ENCODE data around the gene SMIM7.

Gene SMIM7

GRCh38 chr19:16621165-16621800 lies 38.7 kb downstream of the SMIM7 start:
- no peak for DNase-seq (ENCODE audit: low read depth)

DNA sequence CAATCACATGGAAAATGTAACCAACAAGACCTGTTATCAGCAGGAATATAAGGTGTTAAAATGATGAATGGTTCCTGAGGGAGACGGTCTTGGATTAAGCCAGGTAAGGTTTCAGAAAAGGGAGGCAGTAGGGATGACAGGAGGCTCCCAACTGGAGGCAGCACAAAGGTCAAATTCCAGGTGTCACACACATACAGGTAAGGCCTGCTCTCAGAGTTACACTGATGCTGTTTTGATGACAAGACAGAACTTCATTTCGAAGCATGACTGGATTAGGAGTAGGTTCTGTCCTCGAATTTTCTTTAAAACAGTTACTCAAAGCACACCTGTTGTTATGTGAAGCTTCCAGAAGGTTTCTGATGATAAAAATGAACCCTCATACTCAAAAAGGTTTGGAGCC lies 39.4 kb downstream of the SMIM7 start:
- DNase-seq (ENCODE audit: low read depth): no peak

DNA sequence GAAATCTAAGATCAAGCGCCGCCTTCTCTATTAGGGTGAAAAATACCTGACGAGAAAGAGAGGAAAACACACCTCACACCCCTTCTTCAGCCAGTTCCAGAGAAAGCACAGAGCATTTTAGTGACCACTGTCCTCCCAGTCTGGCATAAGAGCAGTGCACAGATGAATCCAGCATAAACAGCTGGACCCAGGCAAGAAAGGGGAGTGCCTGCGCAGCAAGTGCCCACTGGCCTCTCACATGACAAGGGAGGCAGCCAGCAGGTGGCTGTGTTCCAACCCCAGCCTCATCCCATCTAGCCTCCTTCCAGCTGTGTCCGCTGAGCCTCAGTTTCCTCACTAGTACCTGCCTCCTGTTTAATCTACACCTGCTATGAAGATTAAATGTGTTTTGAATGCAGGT lies 39.9 kb downstream of the SMIM7 start:
- DNase-seq (ENCODE audit: low read depth): no peak

- DNase-seq (ENCODE audit: low read depth): no peak
These were observed 40.5 kb downstream of the SMIM7 start for GRCh38 chr19:16619457-16619856.

DNA sequence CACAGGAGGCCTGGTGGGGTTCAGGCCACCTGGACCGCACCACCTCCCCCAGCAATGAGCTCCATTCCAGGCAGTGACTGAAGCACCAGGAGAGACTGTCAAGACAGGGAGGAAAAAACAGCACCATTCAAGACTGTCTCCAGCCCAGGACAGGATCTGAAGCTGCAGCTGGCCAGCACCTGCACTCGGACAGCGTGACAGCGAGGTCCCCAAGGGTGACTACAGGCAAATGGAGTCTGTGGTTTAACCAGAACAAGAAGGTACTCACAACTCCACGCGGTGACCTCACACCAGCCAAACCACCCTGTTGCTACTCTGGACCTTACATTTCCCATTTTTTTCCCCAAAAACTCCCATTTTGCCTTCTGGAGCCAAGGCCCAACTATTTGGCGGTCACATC lies 41.7 kb downstream of the SMIM7 start:
- DNase-seq (ENCODE audit: low read depth): no peak

DNA sequence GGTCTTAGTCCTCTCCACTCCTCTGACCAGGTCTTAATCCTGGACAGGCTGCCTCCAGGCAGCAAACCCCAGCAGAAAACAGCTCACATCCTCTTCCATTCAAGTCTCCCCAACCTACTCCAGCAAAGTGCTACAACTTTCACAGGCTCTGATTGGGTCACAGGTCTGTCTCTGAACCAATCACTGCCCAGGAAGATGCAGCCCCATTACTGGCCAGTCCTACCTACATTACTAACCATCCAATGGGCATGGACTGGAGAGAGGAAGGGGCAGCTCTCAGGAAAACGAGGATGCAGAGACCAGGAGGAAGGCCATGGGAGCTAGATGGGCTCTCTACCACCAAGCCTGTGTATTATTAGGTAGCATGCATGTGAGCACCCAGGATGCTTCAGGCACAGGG lies 44.1 kb downstream of the SMIM7 start:
- DNase-seq (ENCODE audit: low read depth): no peak

DNA sequence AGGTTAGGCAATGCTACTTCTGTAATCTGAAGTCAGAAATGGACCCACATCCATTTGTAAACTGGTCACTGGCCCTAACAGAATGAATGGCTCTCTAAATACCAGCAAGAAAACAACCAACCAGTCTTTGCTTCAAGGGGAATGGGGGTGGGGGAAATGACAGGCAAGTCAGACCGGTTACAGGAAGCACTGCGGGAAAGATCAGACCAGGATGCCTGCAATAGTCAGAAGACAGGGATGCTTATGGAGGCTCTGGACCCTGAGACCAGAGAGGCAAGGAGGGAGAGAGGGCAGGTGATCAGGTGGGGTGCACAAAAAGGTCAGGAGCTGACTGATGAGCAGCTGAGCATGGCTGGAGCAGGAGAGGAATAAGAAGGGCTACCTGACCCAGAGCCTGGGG lies 45.0 kb downstream of the SMIM7 start:
- DNase-seq (ENCODE audit: low read depth): no peak

DNA sequence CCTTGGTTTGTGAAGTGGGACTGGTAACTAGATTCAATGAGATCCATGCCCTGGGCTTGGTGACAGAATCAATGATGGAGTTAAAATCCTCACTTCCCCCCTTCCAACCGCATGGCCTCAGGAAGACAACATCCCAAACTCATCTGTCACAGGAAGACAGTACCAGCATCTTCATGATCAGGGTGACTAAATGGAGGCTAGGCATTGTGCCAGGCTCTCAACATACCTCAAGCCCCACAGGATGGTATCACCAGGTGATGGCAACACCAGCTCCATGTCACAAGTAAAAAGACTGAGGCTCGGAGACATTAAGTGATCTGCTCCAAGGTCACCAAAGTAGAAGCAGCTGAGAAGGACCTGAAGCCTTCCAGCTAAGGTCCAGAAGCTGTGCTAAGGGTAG lies 46.1 kb downstream of the SMIM7 start:
- no peak for DNase-seq (ENCODE audit: low read depth)

GRCh38 chr19:16612636-16613035 lies 47.3 kb downstream of the SMIM7 start:
- no peak for DNase-seq (ENCODE audit: low read depth)

- DNase-seq (ENCODE audit: low read depth): no peak
These were observed 48.8 kb downstream of the SMIM7 start for GRCh38 chr19:16611121-16611520.

DNA sequence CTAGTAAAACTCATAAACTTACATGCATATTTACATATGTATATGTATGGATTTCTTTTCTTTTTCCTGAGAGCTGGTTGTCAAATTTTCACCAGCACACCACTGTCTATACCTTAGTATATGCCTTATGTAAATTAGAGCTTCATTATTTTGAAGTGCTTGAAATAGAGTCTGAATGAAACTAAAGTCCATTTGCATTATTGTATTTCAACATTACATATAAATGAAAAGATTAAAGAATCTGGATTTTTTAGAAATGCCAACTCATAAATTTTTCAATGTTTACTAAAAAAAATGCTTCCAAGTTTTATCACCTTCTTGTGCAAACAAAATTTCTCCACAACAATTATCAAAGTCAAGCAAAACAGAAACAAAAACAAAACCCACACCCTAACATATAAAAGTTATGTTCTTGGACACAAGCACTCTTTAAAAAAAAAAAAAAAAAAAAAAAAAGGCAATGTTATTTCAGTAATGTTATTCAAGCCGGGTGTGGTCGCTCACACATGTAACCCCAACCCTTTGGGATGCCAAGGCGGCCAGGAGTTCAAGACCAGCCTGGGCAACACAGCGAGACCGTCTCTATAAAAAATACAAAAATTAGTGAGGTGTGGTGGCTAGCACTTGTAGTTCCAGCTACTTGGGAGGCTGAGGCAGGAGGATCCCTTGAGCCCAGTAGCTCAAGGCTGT lies 50.3 kb downstream of the SMIM7 start:
- no peak for DNase-seq (ENCODE audit: low read depth)

GRCh38 chr19:16608290-16608739 lies 51.6 kb downstream of the SMIM7 start:
- DNase-seq (ENCODE audit: low read depth): no peak

DNA sequence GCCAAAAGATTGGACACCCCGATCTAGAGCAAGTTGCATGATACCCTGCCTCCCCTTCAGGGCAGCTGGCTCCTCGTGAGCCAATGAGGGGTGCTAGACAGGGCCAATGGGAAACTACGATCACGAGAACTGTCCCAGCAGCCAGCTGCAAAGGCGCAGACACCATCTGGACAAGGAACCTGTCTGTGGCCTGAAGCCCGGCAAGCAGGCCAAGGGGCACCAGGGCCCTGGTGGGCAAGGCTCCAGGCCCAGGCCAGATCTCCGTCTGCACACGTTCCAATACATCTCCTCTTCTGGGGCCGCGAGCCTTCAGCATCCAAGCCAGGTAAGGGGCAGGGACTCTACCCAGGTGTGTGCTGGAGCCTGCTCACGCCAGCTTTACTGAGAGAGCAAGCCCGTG lies 52.1 kb downstream of the SMIM7 start:
- no peak for DNase-seq (ENCODE audit: low read depth)

GRCh38 chr19:16605553-16605994 lies 54.4 kb downstream of the SMIM7 start:
- no peak for DNase-seq (ENCODE audit: low read depth)

GRCh38 chr19:16605115-16605514 lies 54.8 kb downstream of the SMIM7 start:
- no peak for DNase-seq (ENCODE audit: low read depth)

GRCh38 chr19:16604615-16605014 lies 55.3 kb downstream of the SMIM7 start:
- no peak for DNase-seq (ENCODE audit: low read depth)

DNA sequence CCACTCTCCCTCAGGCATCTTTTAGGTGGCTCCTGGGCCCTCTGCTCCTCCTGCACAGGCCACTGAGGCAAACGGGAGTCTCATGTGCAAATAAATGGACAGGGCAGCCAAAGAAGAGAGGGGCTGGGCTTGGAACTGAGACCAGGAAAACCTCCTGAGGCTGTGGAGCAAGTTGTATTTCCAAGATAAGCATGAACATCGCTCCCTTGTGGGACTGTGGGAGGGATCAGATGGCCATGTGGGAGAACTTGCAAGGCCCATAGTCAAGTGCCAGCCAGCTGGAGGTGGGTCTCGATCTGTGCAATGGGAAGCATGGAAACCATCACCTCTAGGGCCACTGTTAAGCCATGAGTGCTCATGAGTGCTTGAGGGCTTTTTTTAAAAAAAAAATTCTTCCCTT lies 56.9 kb downstream of the SMIM7 start:
- no peak for DNase-seq (ENCODE audit: low read depth)

DNA sequence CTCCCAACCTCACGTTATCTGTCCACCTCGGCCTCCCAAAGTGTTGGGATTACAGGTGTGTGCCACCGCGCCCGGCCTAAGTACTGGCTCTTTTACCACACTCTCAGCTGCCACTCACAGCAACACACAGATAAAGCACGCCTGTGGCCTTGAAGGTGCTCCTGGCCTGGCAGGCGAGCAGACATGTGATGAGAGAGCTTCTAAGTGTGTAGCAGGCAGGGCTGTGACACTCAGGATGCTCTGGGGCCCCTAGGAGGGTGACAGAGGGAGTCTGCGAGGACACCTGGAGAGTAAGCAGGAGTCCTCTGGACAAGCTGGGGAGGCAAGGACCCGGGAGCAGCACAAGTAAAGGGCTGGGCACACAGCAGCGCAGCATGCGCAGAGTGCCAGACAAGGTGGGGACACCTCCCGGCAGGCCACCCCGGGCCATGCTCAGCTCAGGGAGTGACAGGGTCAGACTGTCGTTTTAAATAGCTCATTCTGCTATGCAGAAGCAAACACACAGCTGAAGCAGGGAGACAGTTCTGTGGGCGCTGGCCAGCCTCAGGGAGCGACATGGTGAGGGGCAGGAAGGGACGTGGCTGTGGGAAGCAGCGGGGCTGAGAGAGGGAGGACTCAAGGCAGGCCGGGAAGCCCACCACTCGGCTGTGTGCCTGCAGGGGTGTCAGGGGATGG lies 58.4 kb downstream of the SMIM7 start:
- no peak for DNase-seq (ENCODE audit: low read depth)

GRCh38 chr19:16600824-16601223 lies 59.1 kb downstream of the SMIM7 start:
- DNase-seq (ENCODE audit: low read depth): no peak

DNA sequence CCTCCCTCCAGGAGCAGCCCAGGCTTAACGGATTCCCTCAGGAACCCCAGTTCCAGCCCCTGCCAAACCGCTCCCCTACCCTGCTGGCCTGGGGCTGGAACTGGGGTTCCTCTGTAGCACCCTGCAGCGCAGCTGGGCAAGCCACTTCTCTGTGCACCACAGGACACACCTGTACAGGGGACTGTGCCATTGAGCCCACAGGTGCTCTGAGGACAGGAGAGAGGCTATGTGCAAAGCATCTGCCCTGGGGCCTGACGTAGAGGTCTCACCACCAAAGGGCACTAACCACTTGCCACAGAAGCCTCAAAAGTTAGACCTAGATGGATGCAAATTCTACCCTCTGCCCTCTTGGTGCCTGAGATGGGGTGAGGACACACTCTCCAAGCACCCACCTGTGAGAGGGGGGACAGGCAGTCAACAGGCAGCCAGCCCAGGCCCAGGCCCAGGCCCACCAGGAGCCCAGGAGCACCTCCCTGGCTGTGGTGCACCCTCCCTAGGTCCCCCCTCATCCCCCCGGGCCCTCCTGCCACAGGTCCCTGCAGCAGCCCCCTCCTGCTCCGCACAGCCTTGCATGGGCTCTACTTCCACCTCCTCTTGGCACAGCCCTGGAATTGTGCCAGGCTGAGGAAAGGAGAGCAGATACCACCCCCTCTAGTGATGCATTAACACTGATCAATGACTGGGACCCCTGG lies 60.1 kb downstream of the SMIM7 start:
- DNase-seq (ENCODE audit: low read depth): no peak

- no peak for DNase-seq (ENCODE audit: low read depth)
These were observed 61.1 kb downstream of the SMIM7 start for GRCh38 chr19:16598848-16599247.

DNA sequence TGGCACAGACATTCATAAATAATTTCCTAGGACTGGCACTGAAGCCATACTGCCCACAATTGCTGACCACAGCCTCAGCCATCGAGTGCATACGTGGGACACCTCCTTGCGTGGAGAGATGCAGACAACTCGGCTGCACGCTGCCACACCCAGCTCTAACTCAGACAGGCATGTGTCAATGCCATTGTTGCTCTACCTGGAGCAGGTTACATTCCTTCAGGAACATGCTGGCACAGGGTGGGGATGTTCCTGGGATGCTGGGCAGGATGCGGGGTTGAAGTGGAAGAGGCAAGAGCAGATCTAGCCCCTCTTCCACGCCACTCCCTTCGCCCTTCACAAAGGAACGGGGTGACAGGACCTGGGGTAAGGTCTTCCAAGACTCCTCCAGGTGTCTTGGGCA lies 63.5 kb downstream of the SMIM7 start:
- DNase-seq (ENCODE audit: low read depth): no peak

Data from activated gamma-delta T cell treated with anti-CD3 and anti-CD28 coated beads, Interleukin-2, amount 50 U/mL, for 16 hours (primary cell).